ENCODE measurements around the gene BCAP29. TPM values are rescaled to one million over a fixed set of nuclear protein-coding genes. Genes with fewer than 3 reads are reported as not detected.

Gene BCAP29
- total and polyA plus RNA-seq, 2 experiments from 2014 or later: 35.9 to 44.2 TPM

DNA sequence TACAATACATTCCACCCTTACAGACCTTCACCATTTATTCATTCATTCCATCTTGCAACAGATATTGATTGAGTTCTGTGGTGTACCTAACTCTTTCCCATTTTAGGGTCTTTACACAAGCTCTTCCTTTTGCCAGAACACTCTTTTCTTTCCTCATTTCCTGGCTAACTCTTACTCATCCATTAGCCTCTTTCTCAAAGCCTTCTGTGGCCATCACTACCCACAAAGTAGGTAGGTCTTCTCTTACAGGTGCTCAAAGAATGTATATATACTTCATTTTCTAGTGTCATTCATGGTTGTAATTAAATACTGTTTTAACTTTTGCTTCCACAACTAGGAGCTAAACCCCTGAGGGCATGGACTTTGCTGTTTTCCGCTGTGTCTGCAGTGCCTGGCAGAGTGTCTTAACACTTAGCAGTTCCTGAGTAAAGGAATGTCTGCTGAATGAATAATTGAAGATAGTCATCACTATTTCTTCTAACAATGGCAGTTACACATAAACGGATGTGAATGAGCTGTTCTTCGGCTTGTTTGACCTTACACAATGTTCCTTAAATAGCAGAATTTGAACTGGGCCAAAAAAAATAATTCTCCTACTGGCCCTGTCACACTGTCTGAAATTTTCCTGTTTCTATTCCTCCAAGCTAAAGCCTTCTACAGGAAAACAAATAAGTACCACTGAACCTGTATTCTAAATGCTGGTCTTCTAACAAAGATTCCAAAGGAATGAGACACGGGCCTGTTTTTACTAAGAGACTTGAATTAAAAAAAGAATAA lies 15.1 kb downstream of the BCAP29 start:
- peak in 1 of 2 donors; percentile 94 for DNase-seq (ENCODE audit: low read depth in 1 of 2, low spot score in 1 of 2)
- H3K4me3 ChIP-seq: no peak overlapping the region
- H3K36me3 ChIP-seq: peaks cover 15% of the 10 kb centered on the region
- H3K9me3 ChIP-seq (ENCODE audit: low read depth): no peaks in the 10 kb centered on the region
- peaks cover 3% of the 10 kb centered on the region for H3K4me1 ChIP-seq (ENCODE audit: low read depth)
- H3K27ac ChIP-seq: no peak overlapping the region
- TF ChIP-seq, protein P1, sequence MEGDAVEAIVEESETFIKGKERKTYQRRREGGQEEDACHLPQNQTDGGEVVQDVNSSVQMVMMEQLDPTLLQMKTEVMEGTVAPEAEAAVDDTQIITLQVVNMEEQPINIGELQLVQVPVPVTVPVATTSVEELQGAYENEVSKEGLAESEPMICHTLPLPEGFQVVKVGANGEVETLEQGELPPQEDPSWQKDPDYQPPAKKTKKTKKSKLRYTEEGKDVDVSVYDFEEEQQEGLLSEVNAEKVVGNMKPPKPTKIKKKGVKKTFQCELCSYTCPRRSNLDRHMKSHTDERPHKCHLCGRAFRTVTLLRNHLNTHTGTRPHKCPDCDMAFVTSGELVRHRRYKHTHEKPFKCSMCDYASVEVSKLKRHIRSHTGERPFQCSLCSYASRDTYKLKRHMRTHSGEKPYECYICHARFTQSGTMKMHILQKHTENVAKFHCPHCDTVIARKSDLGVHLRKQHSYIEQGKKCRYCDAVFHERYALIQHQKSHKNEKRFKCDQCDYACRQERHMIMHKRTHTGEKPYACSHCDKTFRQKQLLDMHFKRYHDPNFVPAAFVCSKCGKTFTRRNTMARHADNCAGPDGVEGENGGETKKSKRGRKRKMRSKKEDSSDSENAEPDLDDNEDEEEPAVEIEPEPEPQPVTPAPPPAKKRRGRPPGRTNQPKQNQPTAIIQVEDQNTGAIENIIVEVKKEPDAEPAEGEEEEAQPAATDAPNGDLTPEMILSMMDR (IDR thresholded peaks at IDR 0.05; ENCODE audit: low read depth, low read length): no peak
- no peaks in the 10 kb centered on the region for H3K27me3 ChIP-seq

DNA sequence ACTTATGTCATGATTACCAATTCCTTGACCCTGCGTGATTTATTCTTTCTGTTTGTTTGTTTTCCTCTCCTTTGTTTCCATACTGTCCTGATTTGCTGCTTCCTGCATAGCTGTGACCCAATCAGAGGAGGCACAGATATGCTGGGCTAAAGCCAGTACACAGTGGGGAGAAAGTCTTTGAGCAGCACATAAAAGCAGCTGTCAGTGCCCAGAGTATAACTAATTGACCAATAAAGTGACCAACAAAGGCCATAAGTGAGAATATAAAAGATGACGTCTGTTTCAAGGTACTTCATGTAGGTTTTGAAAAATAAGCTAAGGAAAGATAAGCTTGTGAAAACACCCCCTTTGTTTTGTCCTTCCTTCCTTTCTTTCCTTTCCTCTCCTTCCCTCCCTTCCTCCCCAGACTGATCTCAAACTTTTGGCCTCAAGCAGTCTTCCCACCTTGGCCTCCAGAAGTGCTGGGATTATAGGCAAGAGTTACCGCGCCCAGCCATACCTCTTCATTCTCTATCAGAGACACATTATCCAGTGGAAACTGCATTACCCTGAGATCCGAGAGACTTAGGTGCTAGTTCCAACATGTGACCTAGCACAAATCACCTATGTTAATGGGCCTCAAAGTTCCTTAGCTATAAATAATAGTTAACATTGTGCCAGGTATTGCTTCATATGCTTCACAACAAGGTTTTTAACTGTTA lies 17.0 kb downstream of the BCAP29 start:
- TF ChIP-seq, protein P1 (IDR thresholded peaks at IDR 0.05; ENCODE audit: low read depth, low read length): no peak
- peak in 1 of 2 donors; percentile 45 for DNase-seq (ENCODE audit: low read depth in 1 of 2, low spot score in 1 of 2)
- Histone ChIP-seq H3K9me3 (ENCODE audit: low read depth) (no peaks in the 10 kb centered on the region), H3K4me3 (no peak overlapping the region), H3K36me3 (peaks cover 32% of the 10 kb centered on the region), H3K4me1 (ENCODE audit: low read depth) (no peaks in the 10 kb centered on the region), H3K27ac (peak overlapping the region; percentile 27), H3K27me3 (no peaks in the 10 kb centered on the region)

DNA sequence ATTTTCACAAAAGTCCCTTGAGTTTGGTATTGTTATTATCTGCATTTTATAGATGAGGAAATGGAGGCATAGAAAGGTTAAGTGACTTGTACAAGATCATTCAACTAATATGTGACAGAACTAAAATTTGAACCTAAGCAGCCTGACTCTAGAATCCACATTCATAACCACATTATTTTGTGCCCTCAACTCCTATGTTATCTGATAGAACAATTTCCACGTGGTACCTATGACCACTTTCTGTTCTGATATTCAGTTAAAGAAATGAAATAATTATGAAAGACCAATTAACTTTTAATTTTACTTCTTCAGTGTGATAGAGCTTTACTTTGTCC lies 17.5 kb downstream of the BCAP29 start:
- no peaks in the 10 kb centered on the region for H3K27me3 ChIP-seq
- H3K9me3 ChIP-seq (ENCODE audit: low read depth): no peaks in the 10 kb centered on the region
- H3K27ac ChIP-seq: peak overlapping the region; percentile 27
- TF ChIP-seq, protein P1 (IDR thresholded peaks at IDR 0.05; ENCODE audit: low read depth, low read length): no peak
- DNase-seq (ENCODE audit: low read depth in 1 of 2, low spot score in 1 of 2): no peak
- H3K4me1 ChIP-seq (ENCODE audit: low read depth): no peaks in the 10 kb centered on the region
- no peak overlapping the region for H3K4me3 ChIP-seq
- H3K36me3 ChIP-seq: peaks cover 34% of the 10 kb centered on the region

DNA sequence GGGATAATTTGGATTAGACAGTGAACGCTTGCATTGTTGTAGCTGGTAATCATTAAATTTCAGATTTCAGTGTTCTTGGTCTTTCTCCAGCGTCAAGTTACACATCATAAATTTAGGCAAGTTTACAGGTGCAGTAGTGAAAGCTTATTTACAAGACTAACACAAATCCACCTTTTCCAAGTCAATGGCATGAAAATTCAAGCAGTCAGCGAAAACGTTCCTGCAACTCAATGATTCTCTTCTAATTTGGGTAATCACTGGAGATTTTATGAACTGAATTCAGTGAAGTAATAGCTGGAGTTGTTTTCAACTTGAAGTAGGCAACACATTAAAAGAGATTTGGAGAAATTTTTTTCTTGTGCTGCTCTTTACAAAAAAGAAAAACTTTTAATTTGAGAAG lies 17.9 kb downstream of the BCAP29 start:
- DNase-seq (ENCODE audit: low read depth in 1 of 2, low spot score in 1 of 2): no peak
- Histone ChIP-seq H3K27me3 (no peaks in the 10 kb centered on the region), H3K9me3 (ENCODE audit: low read depth) (no peaks in the 10 kb centered on the region), H3K36me3 (peaks cover 34% of the 10 kb centered on the region), H3K4me1 (ENCODE audit: low read depth) (no peaks in the 10 kb centered on the region), H3K4me3 (no peak overlapping the region), H3K27ac (no peak overlapping the region)
- TF ChIP-seq, protein P1 (IDR thresholded peaks at IDR 0.05; ENCODE audit: low read depth, low read length): no peak

DNA sequence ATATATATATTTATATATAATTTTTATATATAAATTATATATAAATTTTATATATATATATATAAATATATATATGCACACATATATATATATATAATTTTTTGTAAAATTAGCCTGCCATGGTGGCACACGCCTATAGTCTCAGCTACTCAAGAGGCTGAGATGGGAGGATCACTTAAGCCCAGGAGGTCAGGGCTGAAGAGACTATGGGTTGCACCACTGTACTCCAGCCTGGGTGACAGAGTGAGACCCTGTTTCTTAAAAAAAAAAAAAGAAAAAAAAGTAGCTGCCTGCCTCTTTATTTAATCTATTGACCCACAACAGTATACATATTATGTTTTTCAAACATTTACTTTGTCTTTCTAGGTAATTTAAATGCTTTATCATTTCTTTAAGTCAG lies 19.2 kb downstream of the BCAP29 start:
- Histone ChIP-seq H3K27me3 (no peaks in the 10 kb centered on the region), H3K4me1 (ENCODE audit: low read depth) (no peaks in the 10 kb centered on the region), H3K4me3 (no peak overlapping the region), H3K9me3 (ENCODE audit: low read depth) (no peaks in the 10 kb centered on the region), H3K36me3 (peaks cover 34% of the 10 kb centered on the region), H3K27ac (no peak overlapping the region)
- TF ChIP-seq, protein P1 (IDR thresholded peaks at IDR 0.05; ENCODE audit: low read depth, low read length): no peak
- DNase-seq (ENCODE audit: low read depth in 1 of 2, low spot score in 1 of 2): no peak
